OCI-LY7 (cell line): Measurements from ENCODE around the gene FBXO9. TPM values are rescaled to one million over a fixed set of nuclear protein-coding genes. Genes with fewer than 3 reads are reported as not detected.
A peak's percentile ranks its signal among the peaks of the same experiment; 100 is the strongest.

Source experiments
- BruUV-seq: library from RNA; stranded (reverse); fragments of 400-500 nt; replicated peaks from 2 replicates; lab custom pipeline; 2021; lab: Mats Ljungman, UMichigan
- CTCF ChIA-PET: fragments of 300-600 bp; sonication (Branson Sonifier 250); formaldehyde crosslinking; loops from one replicate; lab custom pipeline; 2022; ENCODE audit warnings: antibody characterized with exemption; ENCODE audit not compliant: unreplicated experiment; lab: Charles Lee
- POLR2A ChIA-PET: fragments of 300-600 bp; sonication (Branson Sonifier 250); formaldehyde crosslinking; loops from one replicate; lab custom pipeline; 2022; ENCODE audit warnings: antibody characterized with exemption; lab: Charles Lee
- DNase-seq: peaks from one replicate; pipeline ENCODE4 v3.0.0-alpha.2; 2015; ENCODE audit warnings: low spot score
- H2AFZ ChIP-seq: fragments of 200-600 bp; sonication (generic), shearing (Covaris generic); 2 replicates; pipeline ENCODE4 v1.6.1; 2014; ENCODE audit warnings: mild to moderate bottlenecking, antibody characterized with exemption, low read length, moderate library complexity
- H3K27ac ChIP-seq: fragments of 200-600 bp; sonication (generic); 2 replicates; pipeline ENCODE4 v1.5.1; 2014; ENCODE audit warnings: mixed run types, low read depth, mild to moderate bottlenecking, moderate library complexity, low read length, inconsistent platforms; ENCODE audit not compliant: poor library complexity, severe bottlenecking
- H3K36me3 ChIP-seq: fragments of 200-600 bp; sonication (generic); 2 replicates; pipeline ENCODE4 v1.6.1; 2014; ENCODE audit warnings: mild to moderate bottlenecking, antibody characterized with exemption, low read length, moderate library complexity, mixed read lengths; ENCODE audit not compliant: insufficient read depth
- H3K4me1 ChIP-seq: fragments of 200-600 bp; sonication (generic); 2 replicates; pipeline ENCODE4 v1.5.1; 2014; ENCODE audit warnings: mild to moderate bottlenecking, low read length; ENCODE audit not compliant: insufficient read depth, poor library complexity, severe bottlenecking
- H3K4me2 ChIP-seq: fragments of 200-600 bp; sonication (generic); 2 replicates; pipeline ENCODE4 v1.6.1; 2014; ENCODE audit warnings: mild to moderate bottlenecking, low read length
- H3K4me3 ChIP-seq: fragments of 200-600 bp; sonication (generic); 2 replicates; pipeline ENCODE4 v1.5.1; 2014; ENCODE audit warnings: mild to moderate bottlenecking, low read depth, low read length; ENCODE audit not compliant: poor library complexity, severe bottlenecking
- H3K79me2 ChIP-seq: fragments of 200-600 bp; sonication (generic); 2 replicates; pipeline ENCODE4 v1.6.1; 2016; ENCODE audit warnings: low read depth, mild to moderate bottlenecking, low read length, moderate library complexity, mixed read lengths; ENCODE audit not compliant: insufficient read depth
- H3K9me2 ChIP-seq: fragments of 200-600 bp; sonication (generic); 2 replicates; pipeline ENCODE4 v1.6.1; 2016; ENCODE audit warnings: mild to moderate bottlenecking, low read length, mixed read lengths; ENCODE audit not compliant: insufficient read depth
- H3K9me3 ChIP-seq: fragments of 200-600 bp; sonication (generic); 2 replicates; pipeline ENCODE4 v1.6.1; 2014; ENCODE audit warnings: mild to moderate bottlenecking, mixed run types, low read length, mixed read lengths
- H4K20me1 ChIP-seq: fragments of 200-600 bp; sonication (generic); 2 replicates; pipeline ENCODE4 v1.6.1; 2014; ENCODE audit warnings: mild to moderate bottlenecking, antibody characterized with exemption, low read length, moderate library complexity, mixed read lengths; ENCODE audit not compliant: insufficient read depth
- CTCF ChIP-seq: fragments of 200-600 bp; sonication (generic); conservative IDR thresholded peaks from 2 replicates; pipeline ENCODE4 v1.5.1; 2014; ENCODE audit warnings: mild to moderate bottlenecking, antibody characterized with exemption, low read length, moderate library complexity, mixed read lengths
- EZH2phosphoT487 ChIP-seq: fragments of 200-600 bp; sonication (generic); IDR thresholded peaks from 2 replicates; pipeline ENCODE4 v1.6.1; 2018; ENCODE audit warnings: low read depth, borderline replicate concordance, mild to moderate bottlenecking, mixed run types, antibody characterized with exemption, low read length, moderate library complexity, mixed read lengths
- intact Hi-C: fragments of 100-400 bp; cut with micrococcal nuclease; formaldehyde crosslinking; loops from one replicate; pipeline ENCODE4 v1.10.0; 2022; ENCODE audit not compliant: unreplicated experiment
- total RNA-seq, 2 experiments: library from RNA; depleted of rRNA in 1 of 2; stranded (reverse); fragments of >200 nt in 1 of 2; shearing (Covaris generic) in 1 of 2; gene quantifications; 2 replicates each; pipeline ENCODE4 v1.2.3, GENCODE V29; 2014 to 2022

FBXO9 gene
- total RNA-seq, 2 experiments from 2014 or later, result 23.5 to 67.7 TPM

GRCh38 chr6:53103993-53104675 lies 38.9 kb downstream of the FBXO9 start:
- Histone ChIP-seq H3K4me3 (no peak overlapping the region), H3K4me2 (no peak overlapping the region), H4K20me1 (no peaks in the 10 kb centered on the region), H3K36me3 (peaks cover 25% of the 10 kb centered on the region), H3K9me2 (no peaks in the 10 kb centered on the region), H3K9me3 (no peaks in the 10 kb centered on the region), H2AFZ (no peak overlapping the region), H3K4me1 (no peaks in the 10 kb centered on the region), H3K79me2 (no peaks in the 10 kb centered on the region), H3K27ac (no peak overlapping the region)
- TF ChIP-seq CTCF (peak; percentile 65), EZH2phosphoT487 (no peak)
- POLR2A ChIA-PET, result interaction anchor here (0.6 to 1.4 kb wide), 2 partner anchors 10 to 333 kb away, joined by 3 to 6 read pairs; no protein-coding TSS in a partner anchor
- intact Hi-C loops, result loop anchor here (5.0 kb wide), 1 partner anchor 378 kb away; no protein-coding TSS in a partner anchor
- CTCF ChIA-PET, result no interaction called here
- peak; percentile 19 for DNase-seq
- no TSS peak for BruUV-seq

- no peak overlapping the region for H3K27ac ChIP-seq
- H4K20me1 ChIP-seq, result no peaks in the 10 kb centered on the region
- no peak overlapping the region for H3K4me3 ChIP-seq
- no peaks in the 10 kb centered on the region for H3K9me3 ChIP-seq
- H3K4me2 ChIP-seq, result no peak overlapping the region
- no peak for TF ChIP-seq CTCF
- TF ChIP-seq EZH2phosphoT487, result no peak
- H3K79me2 ChIP-seq, result no peaks in the 10 kb centered on the region
- no peaks in the 10 kb centered on the region for H3K4me1 ChIP-seq
- H2AFZ ChIP-seq, result no peak overlapping the region
- intact Hi-C loops, result loop anchor here (5.0 kb wide), 1 partner anchor 377 kb away; no protein-coding TSS in a partner anchor
- H3K9me2 ChIP-seq, result no peaks in the 10 kb centered on the region
- no peak for DNase-seq
- BruUV-seq, result no TSS peak
- ChIA-PET POLR2A (no interaction called here), CTCF (no interaction called here)
- peaks cover 18% of the 10 kb centered on the region; the same call in 1 of the 2 replicates for H3K36me3 ChIP-seq
These were observed 39.7 kb downstream of the FBXO9 start for GRCh38 chr6:53104916-53105315.

GRCh38 chr6:53107091-53107490 lies 41.9 kb downstream of the FBXO9 start:
- POLR2A ChIA-PET, result no interaction called here
- DNase-seq, result no peak

More at GRCh38 chr6:53107091-53107490, 41.9 kb downstream of the FBXO9 start:
- intact Hi-C loops, result no loop called here
- Histone ChIP-seq H3K36me3 (peaks cover 4% of the 10 kb centered on the region; the same call in 1 of the 2 replicates), H3K79me2 (no peaks in the 10 kb centered on the region), H4K20me1 (no peaks in the 10 kb centered on the region), H3K27ac (no peak overlapping the region), H3K4me2 (no peak overlapping the region), H3K4me3 (no peak overlapping the region), H3K4me1 (no peaks in the 10 kb centered on the region), H3K9me3 (no peaks in the 10 kb centered on the region), H2AFZ (no peak overlapping the region), H3K9me2 (no peaks in the 10 kb centered on the region)
- TF ChIP-seq EZH2phosphoT487, result no peak
- TF ChIP-seq CTCF, result no peak
- BruUV-seq, result no TSS peak
- CTCF ChIA-PET, result no interaction called here
